Activated CD4-positive, alpha-beta T cell treated with anti-CD3 and anti-CD28 coated beads for 24 hours (primary cell): ENCODE results near the gene ASTN2.

Source experiments
- DNase-seq, 2 donors: peaks; one replicate each; pipeline ENCODE4 v3.0.0-alpha.2; 2020; ENCODE audit warnings: low read depth in 2 of 2

ASTN2 gene

DNA sequence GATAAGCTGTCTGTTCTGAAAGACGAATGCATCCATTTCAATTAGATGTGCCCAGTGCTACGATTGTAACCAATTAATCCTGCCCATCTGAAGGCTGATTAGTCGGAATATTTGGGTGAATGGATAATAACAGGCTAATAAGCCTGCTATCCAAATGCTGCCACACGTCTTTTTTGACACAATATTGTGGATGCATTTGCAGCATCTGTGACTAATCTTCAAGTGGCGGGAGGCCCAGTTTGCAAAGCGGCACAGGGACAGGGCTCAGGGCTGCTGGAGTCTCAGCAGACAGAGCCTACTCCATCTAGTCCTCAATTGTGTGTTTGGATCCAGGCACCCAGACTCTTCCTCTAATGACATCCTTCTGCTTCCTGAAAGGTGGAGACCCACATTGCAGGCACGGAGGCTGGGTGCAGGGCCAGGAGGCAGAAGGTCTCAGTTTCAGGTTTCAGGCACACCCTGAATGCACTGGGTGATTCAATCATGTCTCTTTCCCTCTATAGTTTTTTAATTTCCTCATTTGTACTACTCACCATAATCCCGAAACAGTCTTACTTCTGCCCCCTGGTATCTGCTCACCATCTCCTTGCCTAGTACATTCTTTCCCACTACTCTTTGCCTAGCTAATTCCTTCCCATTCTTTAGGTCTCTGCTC, 169.6 kb downstream of the ASTN2 start:
- DNase-seq: no peak

DNA sequence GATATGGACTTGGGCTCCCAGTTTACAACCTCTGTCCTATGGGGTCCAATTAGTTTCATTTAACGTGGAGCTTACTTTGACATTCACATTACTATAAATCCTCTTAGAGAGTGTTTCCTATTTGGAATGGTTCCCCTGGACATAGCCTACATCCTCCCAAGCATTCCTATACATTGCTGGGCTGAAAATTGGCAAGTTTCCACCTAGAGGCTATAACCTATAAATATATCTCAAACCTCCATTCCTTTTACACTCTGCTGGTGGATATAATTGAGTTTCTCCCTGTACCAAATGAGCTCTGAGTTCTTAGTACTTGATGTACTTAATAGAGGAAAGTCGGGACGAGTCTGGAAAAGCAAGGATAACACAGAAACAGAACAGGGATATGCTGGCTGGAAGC, 172.8 kb downstream of the ASTN2 start:
- no peak for DNase-seq

DNA sequence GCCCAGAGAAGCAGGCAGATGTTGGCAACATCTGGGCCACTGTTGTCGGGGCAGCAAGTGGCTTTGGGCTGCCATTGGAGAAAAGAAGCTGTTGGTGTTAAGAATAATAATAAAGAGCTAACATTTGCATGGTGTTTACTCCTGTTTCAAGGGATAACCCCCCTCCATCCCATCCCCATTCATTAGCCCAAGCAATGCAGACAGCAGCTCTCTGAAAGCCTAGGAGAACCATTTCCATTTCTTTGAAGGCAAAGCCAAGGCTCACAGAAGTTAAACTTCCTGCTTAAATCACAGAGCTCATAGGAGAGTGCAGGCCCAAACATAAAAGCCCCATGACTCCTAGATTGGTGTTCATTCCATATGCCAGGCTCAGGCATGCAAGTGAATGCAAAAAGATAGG, 175.4 kb downstream of the ASTN2 start:
- DNase-seq: no peak

DNA sequence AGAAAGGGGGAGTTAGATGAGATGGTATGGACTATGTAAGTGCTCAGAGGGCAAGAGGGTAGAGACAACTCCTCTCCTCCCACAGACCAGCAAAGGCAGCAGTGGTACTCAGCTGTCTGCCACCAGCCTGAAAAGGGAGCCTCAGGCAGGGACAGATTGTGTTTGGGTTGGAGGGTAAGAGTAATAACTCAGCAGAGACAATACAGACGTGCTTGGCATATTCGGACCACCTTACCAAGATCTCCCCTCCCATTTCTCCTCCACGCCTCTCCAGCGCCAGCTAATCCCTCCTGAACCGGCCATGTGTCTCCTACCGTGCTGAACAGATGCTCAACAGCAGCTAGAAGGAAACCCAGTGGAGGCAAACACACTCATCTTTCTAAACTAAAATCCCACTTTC, 180.8 kb downstream of the ASTN2 start:
- no peak for DNase-seq

DNA sequence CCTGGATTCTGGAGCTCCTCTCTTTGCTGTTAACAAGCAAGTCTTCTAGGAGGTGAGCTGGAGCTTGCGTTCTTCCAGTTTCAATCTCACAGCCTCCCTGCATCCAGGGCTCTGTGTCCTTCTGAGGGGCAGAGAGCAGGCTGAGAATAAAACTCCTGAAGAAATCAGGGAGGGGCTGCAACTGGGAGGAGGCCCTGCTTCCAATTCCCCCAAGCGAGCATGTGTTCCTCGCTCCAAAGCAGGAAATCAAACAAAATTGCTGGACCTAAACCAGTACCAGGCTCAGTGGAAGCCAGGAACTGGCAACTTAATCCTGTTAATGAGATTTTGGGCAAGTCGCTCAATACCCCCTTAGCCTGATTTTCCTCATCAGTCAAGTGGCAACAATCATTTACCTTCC, 181.8 kb downstream of the ASTN2 start:
- DNase-seq: no peak

DNA sequence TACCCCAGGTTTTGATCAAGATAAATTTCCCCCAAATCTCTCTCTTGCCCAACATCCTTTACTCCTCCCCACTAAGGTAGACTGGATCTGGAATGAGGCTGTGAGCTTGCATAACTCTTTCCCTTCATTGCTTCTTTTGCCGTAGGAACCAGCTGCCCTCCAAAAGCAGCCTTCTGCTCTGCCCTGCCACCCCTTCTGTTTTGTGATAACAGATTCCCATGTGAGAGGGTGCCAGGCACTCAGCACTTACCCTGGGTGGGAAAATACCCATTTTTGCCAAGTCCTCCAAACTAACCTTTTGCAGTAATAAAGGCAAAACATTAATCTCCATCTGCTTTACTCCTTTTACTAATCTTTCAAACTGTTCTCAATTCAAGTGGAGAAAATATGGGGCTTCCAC, 182.6 kb downstream of the ASTN2 start:
- no peak for DNase-seq

DNA sequence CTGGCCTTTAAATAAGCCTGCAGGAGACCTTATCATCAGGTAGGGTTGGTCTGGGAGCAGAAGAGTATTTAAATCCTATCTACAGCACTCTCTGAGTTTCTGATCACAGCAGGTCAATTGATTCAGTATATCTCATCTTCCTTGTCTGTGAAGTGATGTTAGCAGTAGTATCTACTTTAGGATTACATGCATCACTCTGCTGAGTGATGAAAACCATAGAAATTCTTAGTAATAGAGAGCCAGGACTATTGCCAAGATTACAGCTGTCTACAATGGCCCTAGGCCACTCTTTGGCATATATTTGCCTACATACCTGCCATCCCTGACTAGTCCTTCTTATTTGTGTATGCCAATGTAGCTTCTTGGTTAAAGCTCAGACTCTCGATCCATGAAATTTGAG, 183.8 kb downstream of the ASTN2 start:
- no peak for DNase-seq

DNA sequence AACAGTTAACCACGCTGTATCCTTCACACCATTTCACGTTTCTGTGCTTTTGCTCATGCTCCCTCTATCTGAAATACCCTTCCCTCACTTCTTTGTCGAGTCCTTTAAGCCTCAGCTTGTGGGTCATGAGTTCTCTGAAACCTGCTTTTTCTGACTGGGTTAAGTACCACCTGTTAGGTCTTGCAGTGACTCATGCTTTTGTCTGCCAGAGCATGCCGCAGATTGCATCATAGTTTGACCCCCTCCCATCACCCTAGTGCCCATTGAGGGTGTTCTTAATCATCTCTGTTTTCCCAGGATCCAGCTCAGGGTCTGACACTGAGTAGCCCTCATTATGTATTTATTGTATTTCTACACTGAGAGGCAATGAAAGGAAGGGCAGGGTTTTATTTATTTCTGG, 190.2 kb downstream of the ASTN2 start:
- DNase-seq: no peak

DNA sequence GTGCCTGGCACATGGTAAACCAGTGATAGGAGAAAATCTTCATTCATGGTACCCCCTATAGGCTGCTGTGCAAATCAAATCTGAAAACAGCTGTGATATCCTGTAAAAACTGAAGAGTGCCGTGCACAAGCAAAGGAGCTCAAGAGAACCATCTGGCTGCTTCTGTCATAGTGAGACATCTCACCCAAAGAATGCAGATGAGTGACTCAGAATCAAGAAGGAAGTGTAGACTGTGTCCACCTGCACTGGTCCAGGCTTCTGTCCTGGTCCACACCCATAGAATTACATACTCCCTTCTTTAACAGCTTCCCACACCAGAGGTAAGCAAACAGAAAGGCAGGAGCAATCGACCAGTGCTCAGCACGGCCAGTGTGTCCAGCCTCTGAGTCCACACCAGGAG, 195.9 kb downstream of the ASTN2 start:
- no peak for DNase-seq

DNA sequence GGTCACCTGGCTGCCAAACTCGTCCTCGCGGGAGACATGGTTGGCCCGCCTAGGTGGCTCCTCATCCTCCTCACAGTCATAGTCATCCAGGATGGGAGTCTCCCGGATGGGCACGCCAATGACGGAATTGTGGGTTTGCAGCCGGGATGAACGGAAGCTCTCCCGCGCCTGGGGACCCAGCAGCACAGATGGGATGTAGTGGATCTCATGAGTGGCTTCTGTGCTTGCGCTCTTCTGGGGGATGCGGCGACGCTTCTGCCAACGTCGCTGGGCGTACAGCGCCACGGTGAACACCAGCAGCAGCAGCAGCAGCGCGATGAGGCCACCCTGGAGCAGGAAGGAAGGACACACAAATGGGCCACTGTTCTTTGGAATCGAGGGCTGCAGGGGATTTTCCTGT, 200.4 kb downstream of the ASTN2 start:
- no peak for DNase-seq

DNA sequence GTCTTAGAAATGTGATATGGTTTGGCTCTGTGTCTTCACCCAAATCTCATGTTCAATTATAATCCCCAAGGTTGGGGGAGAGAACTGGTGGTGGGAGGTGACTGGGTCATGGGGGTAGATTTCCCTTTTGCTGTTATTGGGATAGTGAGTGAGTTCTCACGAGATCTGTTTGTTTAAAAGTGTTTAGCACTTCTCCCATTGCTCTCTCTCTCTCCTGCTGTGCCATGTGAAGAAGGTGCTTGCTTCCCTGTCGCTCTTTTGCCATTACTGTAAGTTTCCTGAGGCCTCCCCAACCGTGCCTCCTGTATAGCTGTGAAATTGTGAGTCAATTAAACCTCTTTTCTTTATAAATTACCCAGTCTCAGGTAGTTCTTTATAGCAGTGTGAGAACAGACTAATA, 203.6 kb downstream of the ASTN2 start:
- no peak for DNase-seq

DNA sequence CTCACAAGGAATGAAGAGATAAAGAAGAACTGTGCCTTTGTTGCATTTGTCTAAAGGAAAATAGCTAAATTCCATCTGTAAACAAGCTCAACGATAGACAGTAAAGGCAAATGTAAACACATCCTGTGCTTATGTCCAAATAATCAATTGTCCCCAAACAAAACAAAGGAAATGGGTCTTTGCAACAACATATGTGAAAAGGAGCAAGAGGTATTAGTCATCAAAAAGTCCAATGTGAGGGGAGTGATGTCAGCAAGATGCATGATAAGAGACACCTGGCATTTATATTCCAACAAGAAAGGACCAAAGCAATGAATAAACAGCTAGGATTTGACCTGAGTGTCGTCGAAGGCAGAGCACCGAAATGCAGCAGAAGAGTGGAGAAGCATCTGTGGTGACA, 209.1 kb downstream of the ASTN2 start:
- DNase-seq: no peak

DNA sequence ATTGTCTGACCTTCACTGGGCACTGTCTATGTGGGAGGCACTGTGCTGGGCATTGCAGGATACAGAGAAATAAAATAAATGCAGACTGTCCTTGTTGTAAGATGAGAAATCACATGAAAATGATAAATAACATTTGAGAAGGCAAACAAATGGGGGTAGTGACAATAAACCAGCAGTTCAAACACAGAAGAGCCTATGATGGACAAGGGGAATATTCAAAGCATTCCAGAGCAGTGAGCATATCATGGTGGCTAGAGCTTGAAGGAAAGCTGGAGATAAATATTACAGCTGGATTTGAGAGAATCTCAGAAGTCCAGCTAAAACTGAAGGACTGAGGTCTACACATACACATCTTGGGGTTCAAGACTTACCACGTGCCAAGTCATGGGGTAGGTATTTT, 209.9 kb downstream of the ASTN2 start:
- no peak for DNase-seq

DNA sequence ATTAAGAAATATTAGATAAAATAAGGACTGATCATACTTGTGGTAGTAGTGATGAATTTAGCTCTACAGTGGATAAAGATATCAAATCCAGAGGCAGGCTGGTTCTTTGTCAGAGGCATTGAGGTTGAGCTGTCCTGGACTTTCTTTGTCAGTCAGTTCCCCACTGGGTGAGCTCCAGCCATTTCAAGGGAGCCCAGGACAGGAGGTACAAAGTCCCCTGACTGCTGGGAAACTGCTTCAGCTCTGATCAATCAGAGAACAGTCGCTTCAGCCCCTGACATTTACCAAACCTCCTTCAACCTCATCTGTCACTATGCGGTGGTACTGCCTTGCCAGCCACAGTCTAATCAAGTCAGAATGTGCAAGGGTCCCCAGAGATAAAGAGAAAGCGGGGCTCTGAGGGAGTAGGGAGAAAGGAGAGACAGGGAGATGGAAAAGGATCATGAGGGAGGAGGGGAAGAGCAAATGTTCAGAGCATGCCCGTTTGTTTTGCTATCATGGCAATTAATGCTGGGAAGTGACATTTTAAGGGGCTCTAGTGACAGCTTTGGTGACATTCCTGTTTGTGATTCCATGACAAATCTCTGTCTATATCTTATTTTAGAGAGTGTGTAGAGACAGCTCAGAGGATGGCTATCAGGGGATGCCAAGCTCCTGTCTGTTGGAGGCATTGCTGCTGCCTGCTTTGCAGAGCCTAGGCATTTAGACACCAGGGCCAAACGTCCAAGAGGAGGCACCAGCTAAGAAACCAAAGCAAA, 223.2 kb downstream of the ASTN2 start:
- DNase-seq: no peak

DNA sequence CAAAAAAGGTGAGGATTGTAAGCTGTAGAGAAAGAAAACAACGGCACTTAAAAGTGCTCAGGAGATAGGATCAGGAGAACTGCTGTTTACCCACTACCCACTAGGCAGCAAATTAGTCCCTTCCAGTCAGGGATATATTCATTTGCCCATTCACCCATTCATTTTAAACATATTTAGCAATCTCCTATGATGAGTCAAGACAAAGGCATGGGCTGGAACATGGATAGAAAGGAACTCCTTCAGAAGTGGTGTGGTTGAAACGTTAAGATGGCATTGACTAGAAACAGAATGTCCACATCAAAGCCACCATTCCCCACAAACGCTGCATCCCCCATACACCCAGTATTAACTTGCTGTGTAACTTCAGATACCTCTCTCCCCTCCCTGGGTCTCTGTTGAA, 225.7 kb downstream of the ASTN2 start:
- no peak for DNase-seq

DNA sequence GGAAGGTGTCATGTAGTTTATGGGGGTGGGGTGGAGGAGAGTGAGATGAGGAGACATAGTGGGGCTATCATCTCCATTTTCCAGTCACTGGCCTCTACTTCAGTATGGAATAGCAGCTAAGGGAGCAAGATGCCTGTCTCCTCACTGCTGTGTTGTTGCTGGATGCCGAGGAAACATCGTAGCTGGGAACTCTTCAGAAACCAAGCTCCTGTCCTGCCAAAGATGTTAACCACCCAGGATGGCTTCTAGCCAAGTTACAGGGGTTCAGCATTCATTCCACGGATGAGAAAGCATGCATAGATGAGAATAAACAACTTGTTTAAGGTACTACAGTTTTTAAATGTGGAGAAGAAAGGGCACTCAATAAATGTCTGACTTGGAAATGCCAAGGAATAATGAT, 226.5 kb downstream of the ASTN2 start:
- DNase-seq: no peak

DNA sequence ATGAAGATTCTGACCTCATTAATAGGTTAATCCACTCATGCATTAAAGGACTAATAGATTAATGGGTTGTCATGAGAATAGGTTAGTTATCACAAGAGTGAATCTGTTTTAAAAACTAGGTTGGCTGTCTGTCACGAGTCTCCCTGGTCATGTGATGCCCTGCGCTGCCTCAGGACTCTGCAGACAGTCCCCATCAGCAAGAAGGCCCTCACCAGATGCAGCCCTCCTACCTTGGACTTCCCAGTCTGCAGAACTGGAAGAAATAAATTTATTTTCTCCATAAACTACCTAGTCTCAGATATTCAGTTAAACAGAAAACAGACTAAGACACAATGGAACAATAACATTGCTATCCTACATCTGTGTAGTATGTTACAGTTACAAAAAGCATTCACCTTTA, 227.4 kb downstream of the ASTN2 start:
- DNase-seq: no peak

DNA sequence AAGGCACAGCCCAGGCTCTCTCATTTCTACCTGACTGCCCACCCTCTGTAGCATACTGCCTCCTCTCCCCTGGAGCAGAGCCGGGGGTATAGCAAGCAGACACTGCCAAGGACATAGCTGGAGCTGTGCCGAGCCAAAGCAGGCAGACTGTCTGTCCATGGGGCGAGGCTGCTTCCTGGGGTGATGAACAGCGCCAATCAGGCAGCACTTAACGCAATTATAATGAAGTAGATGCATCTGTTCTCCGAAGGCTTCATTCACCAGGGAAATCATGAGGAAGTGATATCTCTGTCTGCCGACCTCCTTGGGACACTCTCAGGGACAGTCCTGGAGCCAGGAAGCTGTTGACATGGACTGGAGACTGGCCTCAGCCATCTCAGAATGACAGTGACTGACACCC, 230.7 kb downstream of the ASTN2 start:
- DNase-seq: no peak

DNA sequence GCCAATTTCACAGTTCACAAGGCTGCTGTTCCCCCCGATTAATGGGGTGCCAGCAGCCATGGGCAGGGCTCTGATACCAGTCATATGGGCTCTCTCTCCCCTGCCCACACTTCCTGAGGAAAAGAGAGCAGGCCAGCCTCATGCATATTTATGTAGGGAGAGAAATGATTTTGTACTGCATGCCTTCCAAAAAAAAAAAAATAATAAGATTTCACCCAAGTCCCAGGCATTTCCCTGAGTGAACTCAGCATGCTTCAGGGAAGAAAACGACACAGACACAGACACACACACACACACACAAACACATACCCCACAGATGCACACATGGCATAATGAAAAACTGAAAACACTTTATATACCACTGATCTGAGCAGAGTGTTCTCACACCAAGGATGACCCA, 232.8 kb downstream of the ASTN2 start:
- DNase-seq: no peak

DNA sequence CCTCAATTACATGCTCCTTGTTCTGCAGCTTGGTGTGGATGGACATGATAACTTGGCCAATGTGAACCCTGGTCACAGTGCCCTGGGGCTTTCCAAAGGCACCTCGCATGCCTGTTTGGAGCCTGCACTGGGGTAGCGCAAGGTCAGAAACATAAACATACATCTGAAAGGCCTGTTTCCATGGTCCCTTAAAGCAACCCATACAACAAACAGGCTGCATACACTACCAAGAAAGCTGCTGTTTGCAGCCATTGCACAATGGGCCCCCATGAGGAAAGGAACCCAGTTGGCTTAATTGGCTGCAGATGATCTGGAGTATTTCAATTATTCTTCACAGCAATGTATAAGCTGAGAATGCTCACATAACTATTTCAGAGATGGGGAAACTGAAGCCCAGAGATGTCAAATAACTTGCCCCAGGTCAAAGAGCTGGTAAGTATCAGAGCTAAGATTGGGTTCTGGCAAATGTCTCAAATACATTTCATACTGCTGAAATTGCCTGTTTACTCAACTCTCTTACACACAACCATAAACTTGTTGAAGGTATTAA, 233.9 kb downstream of the ASTN2 start:
- DNase-seq: no peak

DNA sequence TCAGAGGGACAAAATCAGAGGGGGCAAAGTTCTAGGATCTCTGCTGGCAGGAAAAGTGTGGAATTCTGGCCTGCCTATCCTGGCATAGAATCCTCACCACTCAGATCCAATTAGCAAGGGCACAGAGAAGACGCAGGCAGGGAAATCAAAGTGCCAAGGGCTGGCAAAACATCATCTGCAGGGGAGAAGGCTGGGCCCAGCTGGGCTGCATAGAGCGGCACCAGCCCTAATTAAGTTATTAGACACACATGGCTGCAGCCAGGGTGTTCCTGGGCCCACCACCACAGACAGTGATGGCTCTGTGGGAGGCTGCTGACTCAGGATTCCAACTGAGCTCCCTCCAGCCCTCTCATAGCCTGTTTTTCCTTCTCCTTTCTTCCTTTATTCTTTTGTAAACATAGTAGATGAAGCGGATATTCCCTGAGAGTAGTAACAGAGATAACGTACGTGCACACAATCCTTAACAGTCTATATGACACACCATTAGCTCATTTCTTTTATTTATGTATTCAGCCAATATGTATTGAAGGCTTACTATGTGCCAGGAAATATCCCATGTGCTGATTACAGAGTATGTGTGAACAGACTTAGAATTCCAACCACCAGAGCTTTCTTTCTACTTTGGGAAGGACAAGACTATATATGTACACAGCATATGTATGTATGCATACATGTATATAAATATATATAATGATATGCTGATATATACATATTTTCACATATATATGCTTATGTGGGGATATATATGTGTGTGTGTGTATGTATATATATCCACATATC, 236.1 kb downstream of the ASTN2 start:
- no peak for DNase-seq

DNA sequence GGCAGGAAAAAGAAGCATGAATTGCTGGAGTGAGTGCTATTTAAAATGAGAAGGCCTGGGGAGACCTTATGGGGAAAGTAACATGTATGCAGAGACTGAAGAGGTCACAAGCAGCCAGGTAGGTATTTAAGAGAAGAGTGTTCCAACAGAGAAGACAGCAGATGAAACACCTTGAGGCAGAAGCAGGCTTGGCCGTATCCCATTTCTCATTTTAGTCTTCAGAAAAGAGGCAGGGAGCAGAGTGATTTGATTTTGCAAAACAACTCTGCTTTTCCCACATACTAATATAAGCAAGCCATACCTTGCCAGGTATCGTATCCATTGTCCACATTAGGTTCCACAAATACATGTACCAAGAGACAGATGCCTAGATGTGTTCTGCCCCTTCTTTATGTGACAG, 244.3 kb downstream of the ASTN2 start:
- no peak for DNase-seq
